Glutamatergic neuron (in vitro differentiated cells): ENCODE data around the gene AKT1S1. TPM values are rescaled to one million over a fixed set of nuclear protein-coding genes. Genes with fewer than 3 reads are reported as not detected.

Source experiments
- DNase-seq: peaks from one replicate; pipeline ENCODE4 v3.0.0; 2022
- H3K27ac Mint-ChIP-seq: one replicate; pipeline ENCODE4 v1.8.0; 2020; ENCODE audit warnings: mild to moderate bottlenecking, mixed read lengths, inconsistent platforms; ENCODE audit not compliant: unreplicated experiment
- H3K27me3 Mint-ChIP-seq: one replicate; pipeline ENCODE4 v1.8.0; 2020; ENCODE audit warnings: mild to moderate bottlenecking, moderate library complexity, mixed read lengths, inconsistent platforms; ENCODE audit not compliant: unreplicated experiment
- H3K36me3 Mint-ChIP-seq: one replicate; pipeline ENCODE4 v1.8.0; 2020; ENCODE audit warnings: mild to moderate bottlenecking, mixed read lengths, inconsistent platforms; ENCODE audit not compliant: unreplicated experiment
- H3K4me1 Mint-ChIP-seq: one replicate; pipeline ENCODE4 v1.8.0; 2020; ENCODE audit warnings: mild to moderate bottlenecking, low read depth, mixed read lengths, inconsistent platforms; ENCODE audit not compliant: unreplicated experiment
- H3K4me3 Mint-ChIP-seq: one replicate; pipeline ENCODE4 v1.8.0; 2020; ENCODE audit warnings: mild to moderate bottlenecking, mixed read lengths, inconsistent platforms; ENCODE audit not compliant: unreplicated experiment
- H3K9me3 Mint-ChIP-seq: one replicate; pipeline ENCODE4 v1.8.0; 2020; ENCODE audit warnings: mild to moderate bottlenecking, moderate library complexity, mixed read lengths, inconsistent platforms; ENCODE audit not compliant: unreplicated experiment
- CTCF ChIP-seq: fragments of 200-600 bp; sonication (generic); IDR thresholded peaks from one replicate; pipeline ENCODE4 v1.5.0; 2021; ENCODE audit not compliant: partially characterized antibody, unreplicated experiment
- total RNA-seq: library from RNA; stranded (reverse); fragmentation: NEBNext Ultra II Directional; extraction: Animal tissue kit (Norgen Biotek cat#: 25700); gene quantifications from one replicate; pipeline ENCODE4 v1.2.1, GENCODE V29; 2021; ENCODE audit not compliant: unreplicated experiment

AKT1S1 gene
- total RNA-seq, 1 donor from 2014 or later = 23.7 TPM

- no peak for TF ChIP-seq CTCF
- no peak overlapping the region for H3K27ac Mint-ChIP-seq
- peaks cover 15% of the 10 kb centered on the region for H3K27me3 Mint-ChIP-seq
- H3K36me3 Mint-ChIP-seq = no peaks in the 10 kb centered on the region
- no peak overlapping the region for H3K4me3 Mint-ChIP-seq
- H3K9me3 Mint-ChIP-seq = peaks cover 5% of the 10 kb centered on the region
- peaks cover 3% of the 10 kb centered on the region for H3K4me1 Mint-ChIP-seq
- DNase-seq = no peak
Measured at GRCh38 chr19:49894879-49895565, 17.9 kb upstream of the AKT1S1 start.

GRCh38 chr19:49894011-49894664 lies 17.0 kb upstream of the AKT1S1 start:
- Mint-ChIP-seq H3K9me3 (peaks cover 9% of the 10 kb centered on the region), H3K27me3 (peaks cover 15% of the 10 kb centered on the region), H3K36me3 (no peaks in the 10 kb centered on the region), H3K27ac (no peak overlapping the region), H3K4me1 (peaks cover 5% of the 10 kb centered on the region), H3K4me3 (no peak overlapping the region)
- no peak for TF ChIP-seq CTCF
- DNase-seq = no peak

- no peak for DNase-seq
- H3K9me3 Mint-ChIP-seq = peaks cover 11% of the 10 kb centered on the region
- no peak overlapping the region for H3K4me3 Mint-ChIP-seq
- peaks cover 16% of the 10 kb centered on the region for H3K27me3 Mint-ChIP-seq
- no peak for TF ChIP-seq CTCF
- peak overlapping the region; percentile 45 for H3K27ac Mint-ChIP-seq
- H3K4me1 Mint-ChIP-seq = peaks cover 6% of the 10 kb centered on the region
- no peaks in the 10 kb centered on the region for H3K36me3 Mint-ChIP-seq
Measured at GRCh38 chr19:49892716-49893115, 15.6 kb upstream of the AKT1S1 start.

GRCh38 chr19:49891393-49891792 lies 14.2 kb upstream of the AKT1S1 start:
- no peak overlapping the region for H3K4me3 Mint-ChIP-seq
- H3K4me1 Mint-ChIP-seq = peaks cover 6% of the 10 kb centered on the region
- peaks cover 9% of the 10 kb centered on the region for H3K9me3 Mint-ChIP-seq
- no peak overlapping the region for H3K27ac Mint-ChIP-seq
- peak; percentile 20 for DNase-seq
- H3K27me3 Mint-ChIP-seq = peaks cover 12% of the 10 kb centered on the region
- no peaks in the 10 kb centered on the region for H3K36me3 Mint-ChIP-seq
- no peak for TF ChIP-seq CTCF
